ENCODE measurements around the gene IRAG1. TPM values are rescaled to one million over a fixed set of nuclear protein-coding genes. Genes with fewer than 3 reads are reported as not detected.

The IRAG1 gene
- total RNA-seq, 1 experiment from 2014 or later = 0.64 TPM

DNA sequence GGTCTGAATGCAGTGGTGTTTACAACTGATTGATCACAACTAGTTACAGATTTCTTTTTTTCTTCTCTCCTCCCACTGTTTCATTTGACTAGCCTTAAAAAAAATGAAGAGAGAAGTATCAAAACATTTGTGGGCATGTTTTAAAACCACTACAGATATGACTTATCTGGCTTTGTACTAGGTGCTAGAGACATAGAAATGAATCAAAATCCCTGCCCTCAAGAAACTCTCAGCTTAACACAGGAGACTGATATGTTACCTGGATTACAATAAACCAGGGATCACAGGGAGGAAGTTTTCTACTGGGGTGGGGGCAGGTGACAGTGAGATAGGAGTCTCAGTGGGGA, 32.3 kb upstream of the IRAG1 start:
- H3K4me3 ChIP-seq (ENCODE audit: low read depth, low read length) = no peak overlapping the region
- Mint-ChIP-seq H3K36me3 (ENCODE audit: insufficient read depth, unreplicated experiment) (no peaks in the 10 kb centered on the region), H3K4me3 (ENCODE audit: unreplicated experiment) (no peak overlapping the region), H3K27ac (ENCODE audit: unreplicated experiment) (no peak overlapping the region), H3K4me1 (ENCODE audit: low read depth, unreplicated experiment) (peaks cover 7% of the 10 kb centered on the region), H3K9me3 (ENCODE audit: unreplicated experiment) (peaks cover 15% of the 10 kb centered on the region), H3K27me3 (ENCODE audit: insufficient read depth, unreplicated experiment) (no peaks in the 10 kb centered on the region)
- DNase-seq = no peak
- H3K4me1 ChIP-seq = no peaks in the 10 kb centered on the region
- ChIA-PET POLR2A (no interaction called here), CTCF (no interaction called here)
- no peaks in the 10 kb centered on the region for H3K36me3 ChIP-seq (ENCODE audit: control insufficient read depth, insufficient read depth, low read length)
- TF ChIP-seq CTCF (IDR thresholded peaks at IDR 0.05; ENCODE audit: insufficient read depth in 1 of 2, low read depth in 1 of 2, low read length in 1 of 2, severe bottlenecking in 1 of 2, unreplicated experiment in 1 of 2) = no peak
- no peaks in the 10 kb centered on the region for H3K27me3 ChIP-seq (replicated peaks; ENCODE audit: control insufficient read depth, insufficient read depth, low read length)
- BruUV-seq (replicated peaks) = no TSS peak
- no peaks in the 10 kb centered on the region for H3K9me3 ChIP-seq
- intact Hi-C loops (cut with micrococcal nuclease; ENCODE audit: unreplicated experiment) = no loop called here

DNA sequence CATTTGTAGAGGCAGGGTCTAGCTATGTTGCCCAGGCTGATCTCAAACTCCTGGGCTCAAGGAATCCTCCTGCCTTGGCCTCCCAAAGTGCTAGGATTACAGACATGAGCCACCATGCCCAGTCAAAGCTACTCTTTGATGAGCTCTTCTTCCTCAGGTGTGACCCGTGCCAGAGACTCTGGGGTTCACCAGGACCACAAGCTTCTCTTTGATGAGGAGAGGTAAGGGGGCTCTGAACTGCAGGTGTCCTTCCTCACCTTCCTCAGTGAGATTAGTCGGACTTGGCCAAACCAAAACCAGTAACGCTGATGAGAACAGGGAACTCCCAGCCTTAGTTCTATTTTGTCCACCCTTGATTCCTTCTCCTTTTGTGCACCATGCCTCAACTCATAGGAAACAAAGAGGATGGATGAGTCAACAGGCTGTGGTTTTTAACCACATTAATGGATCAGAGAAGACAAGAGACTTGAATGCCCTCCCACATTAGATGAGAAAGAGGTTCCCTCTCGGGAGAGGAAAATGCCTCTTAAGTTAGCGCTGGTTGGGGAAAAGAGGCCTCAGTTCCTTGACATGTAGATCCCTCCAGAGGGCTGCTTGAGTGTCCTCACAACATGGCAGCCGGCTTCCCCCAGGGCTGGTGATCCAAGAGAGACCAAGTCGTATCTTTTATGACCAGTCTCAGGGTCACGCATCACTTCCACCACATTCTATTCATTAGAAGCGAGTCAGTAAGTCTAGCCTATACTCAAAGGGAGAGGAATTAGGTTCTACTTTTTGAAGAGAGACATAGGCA, 31.8 kb upstream of the IRAG1 start:
- TF ChIP-seq CTCF (IDR thresholded peaks at IDR 0.05; ENCODE audit: insufficient read depth in 1 of 2, low read depth in 1 of 2, low read length in 1 of 2, severe bottlenecking in 1 of 2, unreplicated experiment in 1 of 2) = no peak
- Histone ChIP-seq H3K9me3 (no peaks in the 10 kb centered on the region), H3K27me3 (replicated peaks; ENCODE audit: control insufficient read depth, insufficient read depth, low read length) (no peaks in the 10 kb centered on the region), H3K36me3 (ENCODE audit: control insufficient read depth, insufficient read depth, low read length) (no peaks in the 10 kb centered on the region), H3K4me3 (ENCODE audit: low read depth, low read length) (no peak overlapping the region), H3K4me1 (no peaks in the 10 kb centered on the region)
- Mint-ChIP-seq H3K9me3 (ENCODE audit: unreplicated experiment) (peaks cover 15% of the 10 kb centered on the region), H3K4me3 (ENCODE audit: unreplicated experiment) (no peak overlapping the region), H3K27ac (ENCODE audit: unreplicated experiment) (no peak overlapping the region), H3K27me3 (ENCODE audit: insufficient read depth, unreplicated experiment) (no peaks in the 10 kb centered on the region), H3K4me1 (ENCODE audit: low read depth, unreplicated experiment) (peaks cover 7% of the 10 kb centered on the region), H3K36me3 (ENCODE audit: insufficient read depth, unreplicated experiment) (no peaks in the 10 kb centered on the region)
- ChIA-PET POLR2A (no interaction called here), CTCF (no interaction called here)
- no TSS peak for BruUV-seq (replicated peaks)
- DNase-seq = no peak
- intact Hi-C loops (cut with micrococcal nuclease; ENCODE audit: unreplicated experiment) = no loop called here

GRCh38 chr11:10722307-10722706, 28.8 kb upstream of the IRAG1 start:
- CTCF ChIA-PET = no interaction called here
- BruUV-seq (replicated peaks) = no TSS peak
- no peaks in the 10 kb centered on the region for H3K36me3 ChIP-seq (ENCODE audit: control insufficient read depth, insufficient read depth, low read length)
- Mint-ChIP-seq H3K4me3 (ENCODE audit: unreplicated experiment) (no peak overlapping the region), H3K27ac (ENCODE audit: unreplicated experiment) (no peak overlapping the region), H3K4me1 (ENCODE audit: low read depth, unreplicated experiment) (no peaks in the 10 kb centered on the region), H3K9me3 (ENCODE audit: unreplicated experiment) (no peaks in the 10 kb centered on the region), H3K36me3 (ENCODE audit: insufficient read depth, unreplicated experiment) (no peaks in the 10 kb centered on the region), H3K27me3 (ENCODE audit: insufficient read depth, unreplicated experiment) (no peaks in the 10 kb centered on the region)
- POLR2A ChIA-PET = no interaction called here
- intact Hi-C loops (cut with micrococcal nuclease; ENCODE audit: unreplicated experiment) = no loop called here
- no peak for TF ChIP-seq CTCF (IDR thresholded peaks at IDR 0.05; ENCODE audit: insufficient read depth in 1 of 2, low read depth in 1 of 2, low read length in 1 of 2, severe bottlenecking in 1 of 2, unreplicated experiment in 1 of 2)
- H3K4me1 ChIP-seq = no peaks in the 10 kb centered on the region
- DNase-seq = no peak
- no peaks in the 10 kb centered on the region for H3K9me3 ChIP-seq
- H3K27me3 ChIP-seq (replicated peaks; ENCODE audit: control insufficient read depth, insufficient read depth, low read length) = no peaks in the 10 kb centered on the region
- no peak overlapping the region for H3K4me3 ChIP-seq (ENCODE audit: low read depth, low read length)
